Nephron (organoid): ENCODE measurements around the gene NCDN.

Experiments used
- H3K27ac Mint-ChIP-seq, 3 experiments: 2 replicates each; pipeline ENCODE4 v1.8.0; 2020; ENCODE audit warnings: mixed read lengths in 3 of 3, mild to moderate bottlenecking in 2 of 3, moderate library complexity in 1 of 3
- H3K27me3 Mint-ChIP-seq: 2 replicates; pipeline ENCODE4 v1.8.0; 2021; ENCODE audit warnings: low read depth, mild to moderate bottlenecking, moderate library complexity, mixed read lengths
- H3K36me3 Mint-ChIP-seq: 2 replicates; pipeline ENCODE4 v1.8.0; 2020; ENCODE audit warnings: low read depth, mixed read lengths
- H3K4me1 Mint-ChIP-seq: 2 replicates; pipeline ENCODE4 v1.8.0; 2020; ENCODE audit warnings: mixed read lengths
- H3K4me3 Mint-ChIP-seq, 3 experiments: 2 replicates each; pipeline ENCODE4 v1.8.0; 2020; ENCODE audit warnings: mild to moderate bottlenecking in 3 of 3, mixed read lengths in 3 of 3, moderate library complexity in 2 of 3
- H3K9me3 Mint-ChIP-seq: 2 replicates; pipeline ENCODE4 v1.8.0; 2020; ENCODE audit warnings: mixed read lengths
- CTCF ChIP-seq, 3 experiments: fragments of 200-600 bp; sonication (generic); IDR thresholded peaks; one replicate each; pipeline ENCODE4 v1.5.0; 2021; ENCODE audit warnings: antibody characterized with exemption in 3 of 3; ENCODE audit not compliant: unreplicated experiment in 3 of 3

The NCDN gene

GRCh38 chr1:35603468-35603867 is 45.9 kb downstream of the NCDN start:
- Mint-ChIP-seq H3K27ac (no peak overlapping the region), H3K4me3 (no peak overlapping the region), H3K9me3 (peaks cover 7% of the 10 kb centered on the region), H3K36me3 (peaks cover 69% of the 10 kb centered on the region), H3K4me1 (peaks cover 14% of the 10 kb centered on the region), H3K27me3 (no peaks in the 10 kb centered on the region)
- TF ChIP-seq CTCF (IDR thresholded peaks at IDR 0.05; ENCODE audit: unreplicated experiment in 3 of 3) = no peak

GRCh38 chr1:35603941-35604340 is 46.3 kb downstream of the NCDN start:
- H3K4me3 Mint-ChIP-seq = no peak overlapping the region
- no peak for TF ChIP-seq CTCF (IDR thresholded peaks at IDR 0.05; ENCODE audit: unreplicated experiment in 3 of 3)
- H3K36me3 Mint-ChIP-seq = peaks cover 73% of the 10 kb centered on the region
- peaks cover 14% of the 10 kb centered on the region for H3K4me1 Mint-ChIP-seq
- H3K27ac Mint-ChIP-seq = no peak overlapping the region
- H3K9me3 Mint-ChIP-seq = peaks cover 7% of the 10 kb centered on the region
- no peaks in the 10 kb centered on the region for H3K27me3 Mint-ChIP-seq

DNA sequence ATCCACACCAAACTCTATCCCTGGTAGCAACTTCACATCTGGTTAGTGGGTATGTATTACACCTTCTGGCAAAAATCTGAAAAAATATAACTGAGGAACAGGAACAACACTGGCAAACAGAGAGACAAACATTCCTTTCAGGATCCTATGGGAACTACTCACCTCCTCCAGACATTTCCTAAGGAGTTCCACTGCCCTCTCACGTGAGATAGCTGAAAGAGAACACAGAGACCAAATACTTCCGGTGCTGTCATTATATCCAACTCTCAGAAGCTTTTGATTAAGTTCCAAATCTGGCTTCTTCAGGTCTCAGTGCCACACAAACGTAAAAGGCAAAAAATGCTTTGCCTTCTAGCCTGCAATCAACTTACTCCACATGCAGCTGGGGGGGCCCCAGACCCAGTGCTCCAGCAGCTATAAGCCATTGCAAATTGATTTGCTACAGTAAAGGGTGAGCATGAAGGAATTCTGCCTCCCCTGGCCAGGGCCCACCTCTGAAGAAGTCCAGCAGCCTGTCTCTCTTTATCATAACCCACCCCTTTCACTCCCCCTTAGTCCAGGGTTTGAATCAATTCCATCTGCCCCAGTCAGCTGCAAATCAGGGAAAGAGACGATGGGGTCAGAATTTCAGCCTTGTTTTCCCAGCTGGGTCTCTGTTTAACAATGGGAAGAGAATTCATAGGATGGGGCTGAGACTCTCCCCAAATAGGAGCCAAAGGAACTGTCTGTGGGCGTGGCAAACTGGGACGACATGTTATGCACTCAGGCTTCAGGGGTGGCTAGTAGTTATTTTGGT is 47.7 kb downstream of the NCDN start:
- no peak for TF ChIP-seq CTCF (IDR thresholded peaks at IDR 0.05; ENCODE audit: unreplicated experiment in 3 of 3)
- no peak overlapping the region for H3K4me3 Mint-ChIP-seq
- H3K36me3 Mint-ChIP-seq = peaks cover 72% of the 10 kb centered on the region
- peaks cover 7% of the 10 kb centered on the region for H3K9me3 Mint-ChIP-seq
- no peaks in the 10 kb centered on the region for H3K27me3 Mint-ChIP-seq
- peak overlapping the region in 2 of 3 experiments; percentile 9 to 61 for H3K27ac Mint-ChIP-seq
- peaks cover 14% of the 10 kb centered on the region for H3K4me1 Mint-ChIP-seq

DNA sequence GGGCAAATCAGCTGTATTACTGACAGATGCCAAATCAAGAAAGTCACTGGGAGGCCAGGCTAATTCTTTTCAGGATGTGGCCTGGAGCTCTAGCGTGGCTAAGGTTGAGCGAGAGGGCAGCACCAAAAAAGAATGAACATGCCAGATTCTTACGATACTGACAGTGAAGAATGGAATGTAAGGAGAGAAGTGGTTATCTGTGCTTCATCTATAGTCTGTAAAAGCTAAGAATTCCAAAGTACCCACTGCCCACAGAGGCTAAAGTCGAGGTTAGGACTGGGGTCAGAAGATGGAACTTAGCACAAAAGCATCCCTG is 48.2 kb downstream of the NCDN start:
- Mint-ChIP-seq H3K36me3 (peaks cover 70% of the 10 kb centered on the region), H3K27me3 (no peaks in the 10 kb centered on the region), H3K27ac (peak overlapping the region in 2 of 3 experiments; percentile 9 to 61), H3K4me3 (no peak overlapping the region), H3K9me3 (peaks cover 7% of the 10 kb centered on the region), H3K4me1 (peaks cover 14% of the 10 kb centered on the region)
- TF ChIP-seq CTCF (IDR thresholded peaks at IDR 0.05; ENCODE audit: unreplicated experiment in 3 of 3) = no peak

GRCh38 chr1:35611655-35612054 is 54.1 kb downstream of the NCDN start:
- H3K4me3 Mint-ChIP-seq = no peak overlapping the region
- H3K27me3 Mint-ChIP-seq = no peaks in the 10 kb centered on the region
- peaks cover 6% of the 10 kb centered on the region for H3K9me3 Mint-ChIP-seq
- H3K36me3 Mint-ChIP-seq = peaks cover 49% of the 10 kb centered on the region
- no peaks in the 10 kb centered on the region for H3K4me1 Mint-ChIP-seq
- no peak overlapping the region for H3K27ac Mint-ChIP-seq
- no peak for TF ChIP-seq CTCF (IDR thresholded peaks at IDR 0.05; ENCODE audit: unreplicated experiment in 3 of 3)

GRCh38 chr1:35615440-35615839 is 57.8 kb downstream of the NCDN start:
- Mint-ChIP-seq H3K27ac (no peak overlapping the region), H3K9me3 (no peaks in the 10 kb centered on the region), H3K27me3 (no peaks in the 10 kb centered on the region), H3K4me3 (no peak overlapping the region), H3K36me3 (peaks cover 41% of the 10 kb centered on the region), H3K4me1 (no peaks in the 10 kb centered on the region)
- no peak for TF ChIP-seq CTCF (IDR thresholded peaks at IDR 0.05; ENCODE audit: unreplicated experiment in 3 of 3)
